Upper lobe of left lung (tissue), 4 donors: ENCODE measurements around the gene NOS1AP.

Experiments
- EP300 ChIP-seq, 4 donors: sonication (generic); formaldehyde crosslinking; IDR thresholded peaks; one replicate each; pipeline ENCODE4 v1.5.1; 2017; ENCODE audit warnings: antibody characterized with exemption in 4 of 4, control low read depth in 2 of 4
- POLR2AphosphoS5 ChIP-seq, 2 donors: sonication (generic); formaldehyde crosslinking; IDR thresholded peaks; one replicate each; pipeline ENCODE4 v1.5.1; 2017; ENCODE audit warnings: antibody characterized with exemption in 2 of 2
- TF ChIP-seq, protein P1 (sequence below), 6 experiments: fragments of 450-650 bp in 4 of 6; fragments of 200-600 bp in 2 of 6; sonication (generic) in 2 of 6; IDR thresholded peaks; one replicate each; pipeline ENCODE4 v1.5.1; 2016 to 2019; ENCODE audit warnings: antibody characterized with exemption in 6 of 6

DNA sequence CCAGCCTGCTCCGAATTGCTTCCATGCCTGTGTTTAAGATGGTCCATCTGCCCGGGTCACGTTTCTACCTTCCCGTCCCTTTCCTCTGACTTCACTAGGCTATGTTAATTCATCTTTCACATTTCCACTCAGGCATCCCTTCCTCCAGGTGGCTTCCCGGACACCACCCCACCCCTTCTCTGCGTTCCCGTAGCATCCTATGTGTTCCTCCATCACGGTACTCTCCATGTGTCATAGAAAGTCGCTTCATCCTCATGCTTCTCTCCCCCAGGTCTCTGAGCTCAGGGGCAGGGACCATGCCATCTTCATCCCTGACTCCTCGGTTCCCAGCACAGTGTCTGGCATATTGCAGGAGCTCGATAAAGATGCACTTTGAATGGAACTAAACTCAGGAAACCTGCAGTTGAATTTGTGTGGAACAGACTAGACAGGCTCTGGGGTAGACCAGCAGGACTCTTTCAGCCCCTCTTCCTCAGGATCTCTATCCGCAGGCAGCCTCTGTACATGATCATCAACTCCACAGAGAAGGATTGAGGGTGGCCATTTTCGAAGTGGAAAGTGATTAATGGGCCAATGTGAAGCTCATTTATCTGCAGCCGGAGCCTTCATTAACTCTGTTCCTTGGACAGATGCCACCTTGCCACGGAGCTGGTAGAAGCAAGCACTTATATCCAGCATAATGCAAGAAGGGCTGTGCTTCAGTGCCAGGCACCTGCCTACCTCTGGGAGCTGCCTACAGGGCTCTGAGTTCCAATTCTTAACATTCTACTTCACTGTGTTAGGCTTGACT is 321.1 kb downstream of the NOS1AP start:
- TF ChIP-seq, protein P1, sequence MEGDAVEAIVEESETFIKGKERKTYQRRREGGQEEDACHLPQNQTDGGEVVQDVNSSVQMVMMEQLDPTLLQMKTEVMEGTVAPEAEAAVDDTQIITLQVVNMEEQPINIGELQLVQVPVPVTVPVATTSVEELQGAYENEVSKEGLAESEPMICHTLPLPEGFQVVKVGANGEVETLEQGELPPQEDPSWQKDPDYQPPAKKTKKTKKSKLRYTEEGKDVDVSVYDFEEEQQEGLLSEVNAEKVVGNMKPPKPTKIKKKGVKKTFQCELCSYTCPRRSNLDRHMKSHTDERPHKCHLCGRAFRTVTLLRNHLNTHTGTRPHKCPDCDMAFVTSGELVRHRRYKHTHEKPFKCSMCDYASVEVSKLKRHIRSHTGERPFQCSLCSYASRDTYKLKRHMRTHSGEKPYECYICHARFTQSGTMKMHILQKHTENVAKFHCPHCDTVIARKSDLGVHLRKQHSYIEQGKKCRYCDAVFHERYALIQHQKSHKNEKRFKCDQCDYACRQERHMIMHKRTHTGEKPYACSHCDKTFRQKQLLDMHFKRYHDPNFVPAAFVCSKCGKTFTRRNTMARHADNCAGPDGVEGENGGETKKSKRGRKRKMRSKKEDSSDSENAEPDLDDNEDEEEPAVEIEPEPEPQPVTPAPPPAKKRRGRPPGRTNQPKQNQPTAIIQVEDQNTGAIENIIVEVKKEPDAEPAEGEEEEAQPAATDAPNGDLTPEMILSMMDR (IDR thresholded peaks at IDR 0.05), result no peak
- TF ChIP-seq EP300 (IDR thresholded peaks at IDR 0.05) (no peak), POLR2AphosphoS5 (IDR thresholded peaks at IDR 0.05) (no peak)
